Upper lobe of left lung (tissue), 6 donors: Measurements from ENCODE around the gene WDR45B. TPM values are rescaled to one million over a fixed set of nuclear protein-coding genes. Genes with fewer than 3 reads are reported as not detected.
A peak's percentile ranks its signal among the peaks of the same experiment; 100 is the strongest.

Experiments
- ATAC-seq, 2 donors: fragments of 200-7000 bp; cut with Tn5 transposase; one replicate each; pipeline ENCODE4 v1.9.1; 2022; ENCODE audit warnings: mild to moderate bottlenecking in 2 of 2, moderate library complexity in 2 of 2; ENCODE audit not compliant: low FRiP score in 2 of 2
- DNase-seq, 2 donors: peaks; one replicate each; pipeline ENCODE4 v3.0.0-alpha.2; 2019 to 2020
- H3K27ac ChIP-seq, 4 donors: fragments of 200-600 bp; sonication (generic); one replicate each; pipeline ENCODE4 v1.5.1; 2016 to 2019
- H3K27me3 ChIP-seq, 4 donors: fragments of 200-600 bp; sonication (generic); one replicate each; pipeline ENCODE4 v1.5.1; 2017 to 2019
- H3K36me3 ChIP-seq, 4 donors: fragments of 200-600 bp; sonication (generic); one replicate each; pipeline ENCODE4 v1.5.1; 2016 to 2019
- H3K4me1 ChIP-seq, 4 donors: fragments of 200-600 bp; sonication (generic); one replicate each; pipeline ENCODE4 v1.5.1; 2018 to 2019
- H3K4me3 ChIP-seq, 4 donors: fragments of 200-600 bp; sonication (generic); one replicate each; pipeline ENCODE4 v1.5.1; 2017 to 2019; ENCODE audit warnings: mild to moderate bottlenecking in 2 of 4, moderate library complexity in 1 of 4
- H3K9me3 ChIP-seq, 4 donors: fragments of 200-600 bp; sonication (generic); one replicate each; pipeline ENCODE4 v1.5.1; 2018 to 2019
- EP300 ChIP-seq, 4 donors: sonication (generic); formaldehyde crosslinking; IDR thresholded peaks; one replicate each; pipeline ENCODE4 v1.5.1; 2017; ENCODE audit warnings: antibody characterized with exemption in 4 of 4, control low read depth in 2 of 4
- POLR2A ChIP-seq, 4 donors: fragments of 450-650 bp; IDR thresholded peaks; one replicate each; pipeline ENCODE4 v1.5.1; 2016 to 2017; ENCODE audit warnings: antibody characterized with exemption in 4 of 4, mild to moderate bottlenecking in 2 of 4
- POLR2AphosphoS5 ChIP-seq, 2 donors: sonication (generic); formaldehyde crosslinking; IDR thresholded peaks; one replicate each; pipeline ENCODE4 v1.5.1; 2017; ENCODE audit warnings: antibody characterized with exemption in 2 of 2
- WGBS, 2 donors: methylation state at CpG; one replicate each; pipeline ENCODE4 v1.1.5; 2017 to 2018; 5-methylcytosine and 5-hydroxymethylcytosine counted together
- total RNA-seq, 6 donors: library from RNA; depleted of rRNA in 4 of 6; stranded (reverse); fragments of >200 nt in 4 of 6; gene quantifications; one replicate each; pipeline versions ENCODE4 v1.1.0 to v1.2.1, GENCODE V29; 2016 to 2021
- TF ChIP-seq, protein P1 (sequence below), 6 experiments: fragments of 450-650 bp in 4 of 6; fragments of 200-600 bp in 2 of 6; sonication (generic) in 2 of 6; IDR thresholded peaks; one replicate each; pipeline ENCODE4 v1.5.1; 2016 to 2019; ENCODE audit warnings: antibody characterized with exemption in 6 of 6
- donor health status: DM: no; HTN: no; CAD: no; lungs with moderate emphysema.
- donor health status: DM: no; HTN: yes; CAD: no; lungs with severe emphysema.

The WDR45B gene
- total RNA-seq, 6 donors from 2014 or later: 54.9 to 90.0 (median 74.3) TPM

DNA sequence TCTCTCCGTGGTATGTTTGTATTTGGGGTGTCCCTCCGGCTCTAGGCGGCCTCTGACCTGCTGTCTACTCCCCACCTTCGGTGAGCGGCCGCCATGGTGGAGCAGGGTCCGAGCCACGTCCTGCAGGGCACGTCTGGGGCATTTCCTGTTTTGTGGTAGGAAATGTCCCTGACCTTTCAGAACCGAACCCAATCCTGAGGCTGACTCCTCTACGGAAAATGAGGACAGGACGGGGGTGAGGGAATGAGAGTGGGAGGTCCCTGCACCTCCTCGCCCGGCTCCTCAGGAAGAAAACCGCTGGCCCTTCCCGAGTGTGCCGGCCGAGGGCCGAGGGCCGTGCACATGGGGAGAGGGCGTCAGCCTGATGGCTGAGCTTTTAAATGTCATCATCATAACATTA is 45.8 kb downstream of the WDR45B start:
- no peak for DNase-seq
- Histone ChIP-seq H3K4me1 (peaks cover 22 to 48% (median 36%) of the 10 kb centered on the region in 4 donors), H3K27ac (peak overlapping the region; percentile 70 to 85 (median 78)), H3K36me3 (peaks cover 0 to 75% (median 30%) of the 10 kb centered on the region in 4 donors), H3K9me3 (no peaks in the 10 kb centered on the region), H3K27me3 (no peaks in the 10 kb centered on the region), H3K4me3 (no peak overlapping the region)
- ATAC-seq: no peak
- TF ChIP-seq POLR2A (IDR thresholded peaks at IDR 0.05) (no peak), EP300 (IDR thresholded peaks at IDR 0.05) (no peak), POLR2AphosphoS5 (IDR thresholded peaks at IDR 0.05) (no peak)
- TF ChIP-seq, protein P1, sequence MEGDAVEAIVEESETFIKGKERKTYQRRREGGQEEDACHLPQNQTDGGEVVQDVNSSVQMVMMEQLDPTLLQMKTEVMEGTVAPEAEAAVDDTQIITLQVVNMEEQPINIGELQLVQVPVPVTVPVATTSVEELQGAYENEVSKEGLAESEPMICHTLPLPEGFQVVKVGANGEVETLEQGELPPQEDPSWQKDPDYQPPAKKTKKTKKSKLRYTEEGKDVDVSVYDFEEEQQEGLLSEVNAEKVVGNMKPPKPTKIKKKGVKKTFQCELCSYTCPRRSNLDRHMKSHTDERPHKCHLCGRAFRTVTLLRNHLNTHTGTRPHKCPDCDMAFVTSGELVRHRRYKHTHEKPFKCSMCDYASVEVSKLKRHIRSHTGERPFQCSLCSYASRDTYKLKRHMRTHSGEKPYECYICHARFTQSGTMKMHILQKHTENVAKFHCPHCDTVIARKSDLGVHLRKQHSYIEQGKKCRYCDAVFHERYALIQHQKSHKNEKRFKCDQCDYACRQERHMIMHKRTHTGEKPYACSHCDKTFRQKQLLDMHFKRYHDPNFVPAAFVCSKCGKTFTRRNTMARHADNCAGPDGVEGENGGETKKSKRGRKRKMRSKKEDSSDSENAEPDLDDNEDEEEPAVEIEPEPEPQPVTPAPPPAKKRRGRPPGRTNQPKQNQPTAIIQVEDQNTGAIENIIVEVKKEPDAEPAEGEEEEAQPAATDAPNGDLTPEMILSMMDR (IDR thresholded peaks at IDR 0.05): no peak
- WGBS, 2 donors: 56 to 78% methylated on average over 15 to 21 of the region's 21 CpGs

GRCh38 chr17:82601447-82602000 is 46.7 kb downstream of the WDR45B start:
- Histone ChIP-seq H3K9me3 (no peaks in the 10 kb centered on the region), H3K4me3 (no peak overlapping the region), H3K27me3 (no peaks in the 10 kb centered on the region), H3K36me3 (peaks cover 3 to 85% (median 38%) of the 10 kb centered on the region in 4 donors), H3K27ac (peak overlapping the region in 2 of 4 donors; percentile 70 to 83), H3K4me1 (peaks cover 22 to 48% (median 36%) of the 10 kb centered on the region in 4 donors)
- no peak for ATAC-seq
- DNase-seq: peak in 1 of 2 donors; percentile 77
- TF ChIP-seq, protein P1 (IDR thresholded peaks at IDR 0.05): no peak
- TF ChIP-seq EP300 (IDR thresholded peaks at IDR 0.05) (no peak), POLR2AphosphoS5 (IDR thresholded peaks at IDR 0.05) (no peak), POLR2A (IDR thresholded peaks at IDR 0.05) (no peak)
- WGBS, 2 donors: 80 to 95% methylated on average over 1 to 24 of the region's 24 CpGs

DNA sequence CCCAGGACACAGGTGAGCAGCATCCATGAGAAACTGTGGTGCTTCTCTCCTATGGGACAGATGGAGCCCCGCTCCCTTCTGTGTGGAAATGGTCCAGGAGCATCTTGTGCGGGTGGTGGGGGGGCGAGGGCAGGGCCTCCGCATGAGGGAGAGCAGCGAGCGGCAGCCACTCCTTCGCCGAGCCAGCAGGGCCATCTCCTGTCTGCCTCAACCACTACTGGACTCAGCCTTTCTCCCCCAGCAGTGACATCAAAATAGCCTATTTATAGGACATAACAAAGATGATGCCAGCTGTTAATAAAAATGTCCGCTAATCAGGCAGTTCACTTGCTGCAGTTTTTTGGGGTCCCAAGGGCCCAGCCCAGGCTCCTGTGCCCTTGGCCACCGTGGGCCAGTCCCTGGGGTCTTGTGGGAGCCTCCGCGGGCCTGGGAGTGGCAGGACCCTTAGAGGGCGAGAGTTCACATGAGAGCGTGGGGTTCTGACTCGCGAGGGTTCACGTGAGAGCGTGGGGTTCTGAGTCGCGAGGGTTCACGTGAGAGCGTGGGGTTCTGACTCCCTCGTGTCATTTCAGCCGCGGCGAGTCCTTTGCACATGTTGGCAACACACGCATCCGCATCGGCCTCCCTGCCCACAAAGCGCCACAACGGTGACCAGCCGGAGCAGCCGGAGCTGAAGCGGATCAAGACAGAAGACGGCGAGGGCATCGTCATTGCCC is 47.4 kb downstream of the WDR45B start:
- DNase-seq: peak in 1 of 2 donors; percentile 74
- no peak overlapping the region for H3K27ac ChIP-seq
- H3K9me3 ChIP-seq: no peaks in the 10 kb centered on the region
- peaks cover 3 to 85% (median 43%) of the 10 kb centered on the region in 4 donors for H3K36me3 ChIP-seq
- 98 to 99% methylated on average over 25 to 37 of the region's 37 CpGs for WGBS, 2 donors
- peaks cover 22 to 45% (median 34%) of the 10 kb centered on the region in 4 donors for H3K4me1 ChIP-seq
- TF ChIP-seq, protein P1 (IDR thresholded peaks at IDR 0.05): no peak
- TF ChIP-seq POLR2AphosphoS5 (IDR thresholded peaks at IDR 0.05): no peak
- TF ChIP-seq POLR2A (IDR thresholded peaks at IDR 0.05): no peak
- no peak for TF ChIP-seq EP300 (IDR thresholded peaks at IDR 0.05)
- no peak overlapping the region for H3K4me3 ChIP-seq
- no peak for ATAC-seq
- H3K27me3 ChIP-seq: no peaks in the 10 kb centered on the region

DNA sequence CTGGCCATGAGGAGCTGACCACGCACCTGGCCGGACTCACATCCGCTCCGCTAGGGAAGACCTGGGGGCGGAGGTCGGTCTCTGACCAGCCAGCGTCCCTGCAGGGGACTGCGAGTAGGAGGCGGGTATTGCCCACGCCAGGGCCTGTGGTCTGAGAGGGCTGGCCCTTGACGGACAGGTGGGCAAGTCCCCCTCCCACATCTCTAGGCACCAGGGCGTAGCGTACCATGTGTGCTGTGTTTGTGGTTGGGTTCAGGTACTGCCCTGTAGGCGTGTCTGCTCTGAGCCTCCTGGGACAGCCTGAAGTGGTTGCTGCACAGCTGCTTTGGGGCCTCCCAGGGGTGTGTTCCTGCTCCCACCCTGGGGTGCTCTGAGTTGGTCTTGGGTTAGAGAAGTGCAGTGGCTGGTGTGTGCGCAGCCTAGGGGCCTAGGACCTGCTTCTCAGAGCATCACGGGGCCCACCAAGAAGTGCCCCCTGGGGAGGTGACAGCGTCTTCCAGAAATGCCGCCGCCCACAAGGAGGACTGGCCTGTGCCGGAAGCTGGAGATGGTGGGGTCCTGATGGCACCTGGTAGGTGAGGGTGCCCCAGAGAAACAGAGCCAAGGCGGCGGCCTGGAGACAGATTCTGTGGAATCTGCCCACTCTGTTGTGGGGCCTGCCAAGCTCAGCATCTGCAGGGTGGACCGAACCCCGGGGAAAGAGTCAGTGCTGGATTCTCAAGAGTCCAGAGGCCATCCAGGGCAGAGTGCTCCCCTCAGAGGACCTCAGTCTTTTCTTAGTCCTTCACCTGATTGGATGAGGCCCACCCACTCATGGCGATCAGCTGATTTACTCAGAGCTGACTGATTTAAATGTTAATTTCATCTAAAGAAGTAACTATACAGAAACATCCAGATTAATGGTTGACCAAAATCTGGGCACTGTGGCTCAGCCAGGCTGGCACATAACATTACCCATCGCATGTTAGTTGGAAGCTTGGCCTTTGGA is 48.3 kb downstream of the WDR45B start:
- DNase-seq (no peak), ATAC-seq (no peak)
- Histone ChIP-seq H3K27ac (no peak overlapping the region), H3K36me3 (peaks cover 3 to 82% (median 46%) of the 10 kb centered on the region in 4 donors), H3K27me3 (no peaks in the 10 kb centered on the region), H3K4me3 (no peak overlapping the region), H3K4me1 (peaks cover 22 to 38% (median 28%) of the 10 kb centered on the region in 4 donors), H3K9me3 (no peaks in the 10 kb centered on the region)
- TF ChIP-seq, protein P1 (IDR thresholded peaks at IDR 0.05): no peak
- TF ChIP-seq POLR2A (IDR thresholded peaks at IDR 0.05) (no peak), POLR2AphosphoS5 (IDR thresholded peaks at IDR 0.05) (no peak), EP300 (IDR thresholded peaks at IDR 0.05) (no peak)
- 94% methylated on average over 21 to 22 of the region's 26 CpGs for WGBS, 2 donors
